ENCODE results near the gene C20orf204. TPM values are rescaled to one million over a fixed set of nuclear protein-coding genes. Genes with fewer than 3 reads are reported as not detected.

The C20orf204 gene
- polyA plus RNA-seq, 1 donor from 2014 or later = 6.0 TPM

DNA sequence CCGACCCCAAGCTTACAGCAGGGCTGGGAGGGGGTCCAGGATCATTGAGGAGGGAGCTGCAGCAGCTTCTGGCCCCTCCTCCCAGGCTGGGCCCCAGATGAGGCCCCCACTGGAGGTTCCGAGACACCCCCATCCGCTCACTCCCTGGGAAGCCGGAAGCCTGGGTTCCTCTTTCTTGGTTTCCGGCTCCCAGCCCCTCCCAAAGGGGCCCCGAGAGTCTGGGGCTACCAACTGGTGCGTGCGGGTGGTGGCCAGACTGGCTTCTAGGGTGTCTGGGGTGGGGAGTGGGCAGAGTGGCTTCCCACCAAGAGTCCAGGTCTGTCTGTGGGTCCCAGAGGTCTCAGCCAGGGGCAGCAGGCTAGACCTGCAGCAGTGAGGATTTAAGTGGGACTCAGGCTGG, 41.1 kb downstream of the C20orf204 start:
- Histone ChIP-seq H3K9ac (ENCODE audit: low read length) (no peak overlapping the region), H3K27ac (ENCODE audit: low read length) (no peak overlapping the region), H3K36me3 (ENCODE audit: insufficient read depth, low read length) (no peaks in the 10 kb centered on the region), H3K4me2 (ENCODE audit: low read length) (no peak overlapping the region), H2AFZ (ENCODE audit: low read depth, low read length) (no peak overlapping the region), H3K4me3 (ENCODE audit: low read length) (no peak overlapping the region), H3F3A (ENCODE audit: insufficient read depth, low read length, poor library complexity, severe bottlenecking) (no peaks in the 10 kb centered on the region), H3K27me3 (ENCODE audit: insufficient read depth, low read depth, low read length) (peaks cover 5% of the 10 kb centered on the region), H3K79me2 (replicated peaks; ENCODE audit: insufficient read depth, low read length) (no peaks in the 10 kb centered on the region), H3K9me2 (ENCODE audit: insufficient read depth, low read length) (no peaks in the 10 kb centered on the region), H3K9me3 (ENCODE audit: low read length) (no peaks in the 10 kb centered on the region), H4K20me1 (ENCODE audit: insufficient read depth) (no peaks in the 10 kb centered on the region)
- TF ChIP-seq, protein P1, sequence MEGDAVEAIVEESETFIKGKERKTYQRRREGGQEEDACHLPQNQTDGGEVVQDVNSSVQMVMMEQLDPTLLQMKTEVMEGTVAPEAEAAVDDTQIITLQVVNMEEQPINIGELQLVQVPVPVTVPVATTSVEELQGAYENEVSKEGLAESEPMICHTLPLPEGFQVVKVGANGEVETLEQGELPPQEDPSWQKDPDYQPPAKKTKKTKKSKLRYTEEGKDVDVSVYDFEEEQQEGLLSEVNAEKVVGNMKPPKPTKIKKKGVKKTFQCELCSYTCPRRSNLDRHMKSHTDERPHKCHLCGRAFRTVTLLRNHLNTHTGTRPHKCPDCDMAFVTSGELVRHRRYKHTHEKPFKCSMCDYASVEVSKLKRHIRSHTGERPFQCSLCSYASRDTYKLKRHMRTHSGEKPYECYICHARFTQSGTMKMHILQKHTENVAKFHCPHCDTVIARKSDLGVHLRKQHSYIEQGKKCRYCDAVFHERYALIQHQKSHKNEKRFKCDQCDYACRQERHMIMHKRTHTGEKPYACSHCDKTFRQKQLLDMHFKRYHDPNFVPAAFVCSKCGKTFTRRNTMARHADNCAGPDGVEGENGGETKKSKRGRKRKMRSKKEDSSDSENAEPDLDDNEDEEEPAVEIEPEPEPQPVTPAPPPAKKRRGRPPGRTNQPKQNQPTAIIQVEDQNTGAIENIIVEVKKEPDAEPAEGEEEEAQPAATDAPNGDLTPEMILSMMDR (IDR thresholded peaks at IDR 0.05; ENCODE audit: poor library complexity, severe bottlenecking) = no peak
- TF ChIP-seq MXI1 (conservative IDR thresholded peaks at IDR 0.05; ENCODE audit: poor library complexity, severe bottlenecking) = no peak
- no peak for TF ChIP-seq TAF1 (IDR thresholded peaks at IDR 0.05; ENCODE audit: low read depth)
- TF ChIP-seq EP300 (conservative IDR thresholded peaks at IDR 0.05; ENCODE audit: poor library complexity, severe bottlenecking) = no peak
- TF ChIP-seq, protein P2, sequence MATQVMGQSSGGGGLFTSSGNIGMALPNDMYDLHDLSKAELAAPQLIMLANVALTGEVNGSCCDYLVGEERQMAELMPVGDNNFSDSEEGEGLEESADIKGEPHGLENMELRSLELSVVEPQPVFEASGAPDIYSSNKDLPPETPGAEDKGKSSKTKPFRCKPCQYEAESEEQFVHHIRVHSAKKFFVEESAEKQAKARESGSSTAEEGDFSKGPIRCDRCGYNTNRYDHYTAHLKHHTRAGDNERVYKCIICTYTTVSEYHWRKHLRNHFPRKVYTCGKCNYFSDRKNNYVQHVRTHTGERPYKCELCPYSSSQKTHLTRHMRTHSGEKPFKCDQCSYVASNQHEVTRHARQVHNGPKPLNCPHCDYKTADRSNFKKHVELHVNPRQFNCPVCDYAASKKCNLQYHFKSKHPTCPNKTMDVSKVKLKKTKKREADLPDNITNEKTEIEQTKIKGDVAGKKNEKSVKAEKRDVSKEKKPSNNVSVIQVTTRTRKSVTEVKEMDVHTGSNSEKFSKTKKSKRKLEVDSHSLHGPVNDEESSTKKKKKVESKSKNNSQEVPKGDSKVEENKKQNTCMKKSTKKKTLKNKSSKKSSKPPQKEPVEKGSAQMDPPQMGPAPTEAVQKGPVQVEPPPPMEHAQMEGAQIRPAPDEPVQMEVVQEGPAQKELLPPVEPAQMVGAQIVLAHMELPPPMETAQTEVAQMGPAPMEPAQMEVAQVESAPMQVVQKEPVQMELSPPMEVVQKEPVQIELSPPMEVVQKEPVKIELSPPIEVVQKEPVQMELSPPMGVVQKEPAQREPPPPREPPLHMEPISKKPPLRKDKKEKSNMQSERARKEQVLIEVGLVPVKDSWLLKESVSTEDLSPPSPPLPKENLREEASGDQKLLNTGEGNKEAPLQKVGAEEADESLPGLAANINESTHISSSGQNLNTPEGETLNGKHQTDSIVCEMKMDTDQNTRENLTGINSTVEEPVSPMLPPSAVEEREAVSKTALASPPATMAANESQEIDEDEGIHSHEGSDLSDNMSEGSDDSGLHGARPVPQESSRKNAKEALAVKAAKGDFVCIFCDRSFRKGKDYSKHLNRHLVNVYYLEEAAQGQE (IDR thresholded peaks at IDR 0.05; ENCODE audit: borderline replicate concordance) = no peak
- TF ChIP-seq RAD21 (conservative IDR thresholded peaks at IDR 0.05) = no peak
- TF ChIP-seq EZH2 (IDR thresholded peaks at IDR 0.05; ENCODE audit: borderline replicate concordance, insufficient read depth, low read length, poor library complexity, severe bottlenecking) = no peak
- no peak for TF ChIP-seq SMC3 (conservative IDR thresholded peaks at IDR 0.05; ENCODE audit: poor library complexity)
- TF ChIP-seq POLR2AphosphoS5 (IDR thresholded peaks at IDR 0.05) = no peak

DNA sequence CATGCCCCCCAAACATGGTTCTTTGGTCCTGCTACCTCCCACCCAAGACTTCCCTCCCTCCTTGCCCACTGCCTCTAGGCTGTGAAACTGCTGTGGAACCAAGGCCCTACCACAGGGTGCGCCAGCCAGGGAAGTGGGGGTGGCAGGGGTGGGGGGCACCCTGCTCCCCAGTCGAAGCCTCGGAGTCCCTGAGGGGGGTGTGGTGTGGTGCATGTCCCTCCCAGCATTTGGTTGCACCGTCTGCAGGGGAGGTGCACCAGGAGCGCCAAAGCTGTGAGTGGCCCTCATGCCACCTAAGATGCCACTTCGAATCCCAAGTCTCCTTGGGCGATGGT, 41.5 kb downstream of the C20orf204 start:
- H3K9me3 ChIP-seq (ENCODE audit: low read length) = no peaks in the 10 kb centered on the region
- no peaks in the 10 kb centered on the region for H4K20me1 ChIP-seq (ENCODE audit: insufficient read depth)
- no peak overlapping the region for H3K27ac ChIP-seq (ENCODE audit: low read length)
- no peak overlapping the region for H3K4me3 ChIP-seq (ENCODE audit: low read length)
- no peak overlapping the region for H3K9ac ChIP-seq (ENCODE audit: low read length)
- no peaks in the 10 kb centered on the region for H3K36me3 ChIP-seq (ENCODE audit: insufficient read depth, low read length)
- H2AFZ ChIP-seq (ENCODE audit: low read depth, low read length) = no peak overlapping the region
- no peaks in the 10 kb centered on the region for H3K9me2 ChIP-seq (ENCODE audit: insufficient read depth, low read length)
- H3F3A ChIP-seq (ENCODE audit: insufficient read depth, low read length, poor library complexity, severe bottlenecking) = no peaks in the 10 kb centered on the region
- peaks cover 5% of the 10 kb centered on the region for H3K27me3 ChIP-seq (ENCODE audit: insufficient read depth, low read depth, low read length)
- TF ChIP-seq, protein P2 (IDR thresholded peaks at IDR 0.05; ENCODE audit: borderline replicate concordance) = no peak
- TF ChIP-seq RAD21 (conservative IDR thresholded peaks at IDR 0.05) (no peak), EZH2 (IDR thresholded peaks at IDR 0.05; ENCODE audit: borderline replicate concordance, insufficient read depth, low read length, poor library complexity, severe bottlenecking) (no peak), SMC3 (conservative IDR thresholded peaks at IDR 0.05; ENCODE audit: poor library complexity) (no peak), POLR2AphosphoS5 (IDR thresholded peaks at IDR 0.05) (no peak), TAF1 (IDR thresholded peaks at IDR 0.05; ENCODE audit: low read depth) (no peak), MXI1 (conservative IDR thresholded peaks at IDR 0.05; ENCODE audit: poor library complexity, severe bottlenecking) (no peak), EP300 (conservative IDR thresholded peaks at IDR 0.05; ENCODE audit: poor library complexity, severe bottlenecking) (no peak)
- TF ChIP-seq, protein P1 (IDR thresholded peaks at IDR 0.05; ENCODE audit: poor library complexity, severe bottlenecking) = no peak
- H3K79me2 ChIP-seq (replicated peaks; ENCODE audit: insufficient read depth, low read length) = no peaks in the 10 kb centered on the region
- no peak overlapping the region for H3K4me2 ChIP-seq (ENCODE audit: low read length)

Measured in neural cell (in vitro differentiated cells).